Mesenchymal stem cell (in vitro differentiated cells and primary cell): ENCODE measurements around the gene ABCB4.

Experiments
- DNase-seq: peaks from one replicate; pipeline ENCODE4 v3.0.0-alpha.2; 2013
- H2AFZ ChIP-seq: one replicate; pipeline ENCODE4 v1.6.1; 2013; ENCODE audit warnings: low read depth, mild to moderate bottlenecking, control low read depth, inconsistent platforms, low read length, moderate library complexity
- H2AK5ac ChIP-seq: 2 replicates; pipeline ENCODE4 v1.6.1; 2013; ENCODE audit warnings: low read length, moderate library complexity, mild to moderate bottlenecking, inconsistent platforms; ENCODE audit not compliant: severe bottlenecking
- H2BK120ac ChIP-seq: one replicate; pipeline ENCODE4 v1.6.1; 2013; ENCODE audit warnings: low read depth, mild to moderate bottlenecking, inconsistent platforms, low read length, moderate library complexity
- H2BK12ac ChIP-seq, 2 experiments: one replicate each; pipeline ENCODE4 v1.6.1; 2013; ENCODE audit warnings: inconsistent platforms in 2 of 2, low read length in 2 of 2, mild to moderate bottlenecking in 2 of 2, moderate library complexity in 2 of 2, control low read depth in 1 of 2
- H2BK15ac ChIP-seq: one replicate; pipeline ENCODE4 v1.6.1; 2013; ENCODE audit warnings: mild to moderate bottlenecking, low read depth, inconsistent platforms; ENCODE audit not compliant: poor library complexity, severe bottlenecking
- H2BK5ac ChIP-seq: 2 replicates; pipeline ENCODE4 v1.6.1; 2013; ENCODE audit warnings: low read depth, mild to moderate bottlenecking, low read length, control low read depth, inconsistent platforms; ENCODE audit not compliant: poor library complexity, severe bottlenecking
- H3K14ac ChIP-seq, 2 experiments: one replicate each; pipeline ENCODE4 v1.6.1; 2013; ENCODE audit warnings: inconsistent platforms in 2 of 2, low read length in 2 of 2, control low read depth in 1 of 2, mild to moderate bottlenecking in 1 of 2, moderate library complexity in 1 of 2
- H3K18ac ChIP-seq, 2 experiments: one replicate each; pipeline ENCODE4 v1.6.1; 2013; ENCODE audit warnings: inconsistent platforms in 2 of 2, low read length in 2 of 2, control low read depth in 1 of 2, low read depth in 1 of 2, mild to moderate bottlenecking in 1 of 2
- H3K23ac ChIP-seq, 2 experiments: one replicate each; pipeline ENCODE4 v1.6.1; 2013; ENCODE audit warnings: inconsistent platforms in 2 of 2, low read length in 2 of 2, mild to moderate bottlenecking in 2 of 2, moderate library complexity in 2 of 2, control low read depth in 1 of 2
- H3K27ac ChIP-seq: 2 replicates; pipeline ENCODE4 v1.5.1; 2013; ENCODE audit warnings: mild to moderate bottlenecking, moderate library complexity, low read length, control low read depth, inconsistent platforms; ENCODE audit not compliant: poor library complexity, severe bottlenecking
- H3K27me3 ChIP-seq, 2 experiments: 2 replicates each; pipeline versions ENCODE4 v1.6.1 to v1.7.0; 2013; ENCODE audit warnings: low read length in 2 of 2, mild to moderate bottlenecking in 2 of 2, moderate library complexity in 2 of 2, control low read depth in 1 of 2, inconsistent platforms in 1 of 2; ENCODE audit not compliant: control insufficient read depth in 1 of 2, insufficient read depth in 1 of 2
- H3K36me3 ChIP-seq, 2 experiments: 2 replicates each; pipeline versions ENCODE4 v1.6.1 to v1.7.0; 2013; ENCODE audit warnings: low read length in 2 of 2, control low read depth in 1 of 2, inconsistent platforms in 1 of 2, low read depth in 1 of 2, mild to moderate bottlenecking in 1 of 2; ENCODE audit not compliant: insufficient read depth in 2 of 2, control insufficient read depth in 1 of 2
- H3K4ac ChIP-seq, 2 experiments: one replicate each; pipeline ENCODE4 v1.6.1; 2013; ENCODE audit warnings: inconsistent platforms in 2 of 2, low read length in 2 of 2, mild to moderate bottlenecking in 2 of 2, moderate library complexity in 2 of 2, control low read depth in 1 of 2, low read depth in 1 of 2
- H3K4me1 ChIP-seq: 2 replicates; pipeline ENCODE4 v1.6.1; 2013; ENCODE audit warnings: low read depth, low read length, control low read depth; ENCODE audit not compliant: control insufficient read depth, insufficient read depth
- H3K4me2 ChIP-seq: 2 replicates; pipeline ENCODE4 v1.6.1; 2013; ENCODE audit warnings: low read length, mild to moderate bottlenecking, inconsistent platforms; ENCODE audit not compliant: poor library complexity, severe bottlenecking
- H3K4me3 ChIP-seq, 2 experiments: 2 replicates each; pipeline versions ENCODE4 v1.5.1 to v1.7.0; 2013; ENCODE audit warnings: low read length in 2 of 2, mild to moderate bottlenecking in 2 of 2, control low read depth in 1 of 2, low read depth in 1 of 2; ENCODE audit not compliant: insufficient read depth in 1 of 2
- H3K79me1 ChIP-seq: replicated peaks from 2 replicates; pipeline ENCODE4 v1.6.1; 2013; ENCODE audit warnings: mild to moderate bottlenecking, control low read depth, low read length, inconsistent platforms; ENCODE audit not compliant: poor library complexity, severe bottlenecking
- H3K9ac ChIP-seq: 2 replicates; pipeline ENCODE4 v1.7.0; 2013; ENCODE audit warnings: mild to moderate bottlenecking, low read length, moderate library complexity
- H3K9me3 ChIP-seq: 2 replicates; pipeline ENCODE4 v1.7.0; 2013; ENCODE audit warnings: mild to moderate bottlenecking, low read length; ENCODE audit not compliant: control insufficient read depth
- H4K8ac ChIP-seq: one replicate; pipeline ENCODE4 v1.6.1; 2013; ENCODE audit warnings: inconsistent platforms, mild to moderate bottlenecking, low read length, moderate library complexity
- H4K91ac ChIP-seq: one replicate; pipeline ENCODE4 v1.6.1; 2013; ENCODE audit warnings: mild to moderate bottlenecking, low read length, inconsistent platforms
- WGBS: methylation state at CpG from one replicate; pipeline ENCODE4 v1.1.7; 2013; ENCODE audit warnings: mixed read lengths; 5-methylcytosine and 5-hydroxymethylcytosine counted together

Gene ABCB4

GRCh38 chr7:87499494-87499893 is 24.0 kb upstream of the ABCB4 start:
- H4K8ac ChIP-seq = no peak overlapping the region
- no peak overlapping the region for H3K18ac ChIP-seq
- H3K36me3 ChIP-seq = no peaks in the 10 kb centered on the region
- H3K79me1 ChIP-seq = no peaks in the 10 kb centered on the region
- no peak overlapping the region for H4K91ac ChIP-seq
- H3K4me2 ChIP-seq = no peak overlapping the region
- no peak overlapping the region for H3K23ac ChIP-seq
- WGBS = 96% methylated on average over 3 of the region's 3 CpGs
- no peak overlapping the region for H2AFZ ChIP-seq
- H2AK5ac ChIP-seq = no peak overlapping the region
- H3K27ac ChIP-seq = no peak overlapping the region
- DNase-seq = no peak
- H2BK15ac ChIP-seq = no peak overlapping the region
- no peak overlapping the region for H3K4me3 ChIP-seq
- H3K4me1 ChIP-seq = no peaks in the 10 kb centered on the region
- H3K27me3 ChIP-seq = no peaks in the 10 kb centered on the region
- no peak overlapping the region for H2BK12ac ChIP-seq
- no peak overlapping the region for H2BK120ac ChIP-seq
- no peak overlapping the region for H3K14ac ChIP-seq
- H3K4ac ChIP-seq = no peak overlapping the region
- H3K9me3 ChIP-seq = no peaks in the 10 kb centered on the region
- no peak overlapping the region for H2BK5ac ChIP-seq
- no peak overlapping the region for H3K9ac ChIP-seq

- no peak overlapping the region for H2BK5ac ChIP-seq
- H3K27me3 ChIP-seq = no peaks in the 10 kb centered on the region
- no peak overlapping the region for H2AK5ac ChIP-seq
- no peak overlapping the region for H3K4me3 ChIP-seq
- no peak for DNase-seq
- H3K79me1 ChIP-seq = no peaks in the 10 kb centered on the region
- no peak overlapping the region for H2BK12ac ChIP-seq
- no peak overlapping the region for H3K27ac ChIP-seq
- H3K18ac ChIP-seq = no peak overlapping the region
- no peak overlapping the region for H3K9ac ChIP-seq
- no peaks in the 10 kb centered on the region for H3K36me3 ChIP-seq
- H3K23ac ChIP-seq = no peak overlapping the region
- no peak overlapping the region for H2AFZ ChIP-seq
- no peak overlapping the region for H4K8ac ChIP-seq
- no peak overlapping the region for H3K4me2 ChIP-seq
- WGBS = no CpG with 5 or more reads among the region's 1 CpG
- H3K4me1 ChIP-seq = no peaks in the 10 kb centered on the region
- H3K14ac ChIP-seq = no peak overlapping the region
- no peak overlapping the region for H2BK15ac ChIP-seq
- no peaks in the 10 kb centered on the region for H3K9me3 ChIP-seq
- H2BK120ac ChIP-seq = no peak overlapping the region
- no peak overlapping the region for H4K91ac ChIP-seq
- no peak overlapping the region for H3K4ac ChIP-seq
Observed at GRCh38 chr7:87498893-87499292, 23.4 kb upstream of the ABCB4 start.

- Histone ChIP-seq H3K9ac (no peak overlapping the region), H3K14ac (no peak overlapping the region), H3K4me1 (no peaks in the 10 kb centered on the region), H2BK15ac (no peak overlapping the region), H3K4ac (no peak overlapping the region), H3K18ac (no peak overlapping the region), H2AK5ac (no peak overlapping the region), H2BK12ac (no peak overlapping the region), H3K27ac (no peak overlapping the region), H4K8ac (no peak overlapping the region), H4K91ac (no peak overlapping the region), H3K9me3 (no peaks in the 10 kb centered on the region), H3K4me2 (no peak overlapping the region), H3K36me3 (no peaks in the 10 kb centered on the region), H2BK5ac (no peak overlapping the region), H3K79me1 (no peaks in the 10 kb centered on the region), H2BK120ac (no peak overlapping the region), H3K4me3 (no peak overlapping the region), H2AFZ (no peak overlapping the region), H3K23ac (no peak overlapping the region), H3K27me3 (no peaks in the 10 kb centered on the region)
- whole genome bisulfite sequencing = 92% methylated on average over 3 of the region's 3 CpGs
- no peak for DNase-seq
Observed at GRCh38 chr7:87497482-87497881, 22.0 kb upstream of the ABCB4 start.

- no peak overlapping the region for H3K27ac ChIP-seq
- no peak overlapping the region for H2AK5ac ChIP-seq
- H3K79me1 ChIP-seq = no peaks in the 10 kb centered on the region
- no peak overlapping the region for H3K4me2 ChIP-seq
- no peak overlapping the region for H3K23ac ChIP-seq
- no peak overlapping the region for H2AFZ ChIP-seq
- no peaks in the 10 kb centered on the region for H3K9me3 ChIP-seq
- no peak overlapping the region for H3K4ac ChIP-seq
- H3K18ac ChIP-seq = no peak overlapping the region
- H2BK12ac ChIP-seq = no peak overlapping the region
- no peak overlapping the region for H3K9ac ChIP-seq
- H3K4me1 ChIP-seq = no peaks in the 10 kb centered on the region
- no peak overlapping the region for H2BK120ac ChIP-seq
- H3K14ac ChIP-seq = no peak overlapping the region
- DNase-seq = no peak
- WGBS = 88% methylated on average over 1 of the region's 5 CpGs
- no peak overlapping the region for H2BK5ac ChIP-seq
- H3K4me3 ChIP-seq = no peak overlapping the region
- no peaks in the 10 kb centered on the region for H3K27me3 ChIP-seq
- no peak overlapping the region for H4K8ac ChIP-seq
- H2BK15ac ChIP-seq = no peak overlapping the region
- H4K91ac ChIP-seq = no peak overlapping the region
- H3K36me3 ChIP-seq = no peaks in the 10 kb centered on the region
Observed at GRCh38 chr7:87495366-87495765, 19.9 kb upstream of the ABCB4 start.
